HG03565 (cell line): Measurements from ENCODE around the gene ZYG11A.

Experiments
- ATAC-seq: cut with Tn5 transposase; IDR thresholded peaks from one replicate; pipeline ENCODE4 v1.9.1; 2021; ENCODE audit warnings: mild to moderate bottlenecking, moderate library complexity; ENCODE audit not compliant: unreplicated experiment

Gene ZYG11A

GRCh38 chr1:52876843-52877242 is 34.3 kb downstream of the ZYG11A start:
- no peak for ATAC-seq

- no peak for ATAC-seq
Observed at GRCh38 chr1:52877554-52877953, 35.0 kb downstream of the ZYG11A start.

- no peak for ATAC-seq
Observed at GRCh38 chr1:52880206-52880605, 37.6 kb downstream of the ZYG11A start.

GRCh38 chr1:52887483-52887882 is 44.9 kb downstream of the ZYG11A start:
- ATAC-seq: no peak

GRCh38 chr1:52892424-52893215 is 50.1 kb downstream of the ZYG11A start:
- no peak for ATAC-seq

GRCh38 chr1:52899445-52899894 is 56.9 kb downstream of the ZYG11A start:
- no peak for ATAC-seq

GRCh38 chr1:52900402-52900801 is 57.8 kb downstream of the ZYG11A start:
- ATAC-seq: no peak

GRCh38 chr1:52901384-52901783 is 58.8 kb downstream of the ZYG11A start:
- no peak for ATAC-seq

- ATAC-seq: no peak
Observed at GRCh38 chr1:52904208-52904926, 61.8 kb downstream of the ZYG11A start.

GRCh38 chr1:52904927-52905698 is 62.6 kb downstream of the ZYG11A start:
- no peak for ATAC-seq

- ATAC-seq: no peak
Observed at GRCh38 chr1:52906135-52906603, 63.6 kb downstream of the ZYG11A start.

GRCh38 chr1:52907068-52907811 is 64.7 kb downstream of the ZYG11A start:
- no peak for ATAC-seq

GRCh38 chr1:52907812-52908153 is 65.2 kb downstream of the ZYG11A start:
- no peak for ATAC-seq

- no peak for ATAC-seq
Observed at GRCh38 chr1:52911541-52911940, 69.0 kb downstream of the ZYG11A start.

- no peak for ATAC-seq
Observed at GRCh38 chr1:52913014-52913413, 70.5 kb downstream of the ZYG11A start.

- no peak for ATAC-seq
Observed at GRCh38 chr1:52913537-52913936, 71.0 kb downstream of the ZYG11A start.

GRCh38 chr1:52914463-52914862 is 71.9 kb downstream of the ZYG11A start:
- no peak for ATAC-seq

- no peak for ATAC-seq
Observed at GRCh38 chr1:52915211-52915854, 72.8 kb downstream of the ZYG11A start.

- no peak for ATAC-seq
Observed at GRCh38 chr1:52915855-52916220, 73.3 kb downstream of the ZYG11A start.

- no peak for ATAC-seq
Observed at GRCh38 chr1:52916241-52916975, 73.8 kb downstream of the ZYG11A start.
